Astrocyte of the hippocampus (primary cell): Measurements from ENCODE around the gene NMNAT2.
A peak's percentile ranks its signal among the peaks of the same experiment; 100 is the strongest.
"Not testable (repeated sequence)": the region's sequence is repeated elsewhere in the genome, so short reads cannot be mapped to it uniquely, and the experiment has no call there.

Source experiments
- DNase-seq: peaks from one replicate; pipeline ENCODE4 v3.0.0; 2011; ENCODE audit warnings: low read depth, low spot score

The NMNAT2 gene

GRCh38 chr1:183417772-183418491 lies at the start of gene NMNAT2:
TSS of gene NMNAT2 (minus strand) at chr1:183418380. CDS start at chr1:183418267, 113 bp downstream.
- DNase-seq = peak; percentile 67

GRCh38 chr1:183467687-183468086 lies 49.5 kb upstream of the NMNAT2 start:
- peak; percentile 7 for DNase-seq

GRCh38 chr1:183466781-183467180 lies 48.6 kb upstream of the NMNAT2 start:
- no peak for DNase-seq

GRCh38 chr1:183463566-183463965 lies 45.4 kb upstream of the NMNAT2 start:
- DNase-seq = no peak

GRCh38 chr1:183461350-183461749 lies 43.2 kb upstream of the NMNAT2 start:
- no peak for DNase-seq

GRCh38 chr1:183460596-183460995 lies 42.4 kb upstream of the NMNAT2 start:
- no peak for DNase-seq

GRCh38 chr1:183457449-183457848 lies 39.3 kb upstream of the NMNAT2 start:
- DNase-seq = no peak

- DNase-seq = no peak
Measured at GRCh38 chr1:183456826-183457225, 38.6 kb upstream of the NMNAT2 start.

- DNase-seq = no peak
Measured at GRCh38 chr1:183454377-183454776, 36.2 kb upstream of the NMNAT2 start.

GRCh38 chr1:183450093-183450492 lies 31.9 kb upstream of the NMNAT2 start:
- peak; percentile 38 for DNase-seq

- no peak for DNase-seq
Measured at GRCh38 chr1:183449223-183449770, 31.1 kb upstream of the NMNAT2 start.

- DNase-seq = peak; percentile 42
Measured at GRCh38 chr1:183444243-183444642, 26.1 kb upstream of the NMNAT2 start.

- DNase-seq = no peak
Measured at GRCh38 chr1:183443466-183443865, 25.3 kb upstream of the NMNAT2 start.

- no peak for DNase-seq
Measured at GRCh38 chr1:183443011-183443410, 24.8 kb upstream of the NMNAT2 start.

- no peak for DNase-seq
Measured at GRCh38 chr1:183438060-183438459, 19.9 kb upstream of the NMNAT2 start.

GRCh38 chr1:183435497-183435896 lies 17.3 kb upstream of the NMNAT2 start:
- DNase-seq = no peak

GRCh38 chr1:183433703-183434102 lies 15.5 kb upstream of the NMNAT2 start:
- no peak for DNase-seq

GRCh38 chr1:183432548-183432875 lies 14.3 kb upstream of the NMNAT2 start:
- no peak for DNase-seq

- DNase-seq = no peak
Measured at GRCh38 chr1:183431840-183432547, 13.8 kb upstream of the NMNAT2 start.

GRCh38 chr1:183427591-183427990 lies 9.4 kb upstream of the NMNAT2 start:
- not testable (repeated sequence) for DNase-seq

GRCh38 chr1:183424691-183425090 lies 6.5 kb upstream of the NMNAT2 start:
- DNase-seq = no peak

GRCh38 chr1:183423541-183423940 lies 5.4 kb upstream of the NMNAT2 start:
- DNase-seq = no peak

GRCh38 chr1:183419399-183419798 lies 1.2 kb upstream of the NMNAT2 start:
- DNase-seq = no peak
